Cardiac fibroblast (primary cell): ENCODE measurements around the gene CAPN15.

Source experiments
- DNase-seq, 2 donors: peaks; one replicate each; pipeline versions ENCODE4 v3.0.0 to v3.0.0-alpha.2; 2010; ENCODE audit warnings: low read depth in 2 of 2
- H3K4me3 ChIP-seq, 2 donors: replicated peaks in 1 of 2; 1 replicate in 1 of 2; 2 replicates in 1 of 2; pipeline ENCODE4 v1.5.1; 2011; ENCODE audit warnings: low read depth in 2 of 2, low read length in 2 of 2, mild to moderate bottlenecking in 2 of 2, moderate library complexity in 1 of 2
- TF ChIP-seq, protein P1 (sequence below): IDR thresholded peaks from one replicate; pipeline ENCODE4 v1.5.1; 2011; ENCODE audit warnings: low read depth, mild to moderate bottlenecking, low read length, inconsistent platforms

Gene CAPN15

DNA sequence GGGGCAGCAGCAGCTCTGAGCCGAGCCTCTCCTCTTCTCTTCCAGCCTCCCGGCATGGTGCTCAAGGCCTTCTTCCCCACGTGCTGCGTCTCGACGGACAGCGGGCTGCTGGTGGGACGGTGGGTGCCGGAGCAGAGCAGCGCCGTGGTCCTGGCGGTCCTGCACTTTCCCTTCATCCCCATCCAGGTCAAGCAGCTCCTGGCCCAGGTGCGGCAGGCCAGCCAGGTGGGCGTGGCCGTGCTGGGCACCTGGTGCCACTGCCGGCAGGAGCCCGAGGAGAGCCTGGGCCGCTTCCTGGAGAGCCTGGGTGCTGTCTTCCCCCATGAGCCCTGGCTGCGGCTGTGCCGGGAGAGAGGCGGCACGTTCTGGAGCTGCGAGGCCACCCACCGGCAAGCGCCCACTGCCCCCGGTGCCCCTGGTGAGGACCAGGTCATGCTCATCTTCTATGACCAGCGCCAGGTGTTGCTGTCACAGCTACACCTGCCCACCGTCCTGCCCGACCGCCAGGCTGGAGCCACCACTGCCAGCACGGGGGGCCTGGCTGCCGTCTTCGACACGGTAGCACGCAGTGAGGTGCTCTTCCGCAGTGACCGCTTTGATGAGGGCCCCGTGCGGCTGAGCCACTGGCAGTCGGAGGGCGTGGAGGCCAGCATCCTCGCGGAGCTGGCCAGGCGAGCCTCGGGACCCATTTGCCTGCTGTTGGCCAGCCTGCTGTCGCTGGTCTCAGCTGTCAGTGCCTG, 46.7 kb downstream of the CAPN15 start:
- H3K4me3 ChIP-seq, result no peak overlapping the region
- DNase-seq, result no peak
- TF ChIP-seq, protein P1, sequence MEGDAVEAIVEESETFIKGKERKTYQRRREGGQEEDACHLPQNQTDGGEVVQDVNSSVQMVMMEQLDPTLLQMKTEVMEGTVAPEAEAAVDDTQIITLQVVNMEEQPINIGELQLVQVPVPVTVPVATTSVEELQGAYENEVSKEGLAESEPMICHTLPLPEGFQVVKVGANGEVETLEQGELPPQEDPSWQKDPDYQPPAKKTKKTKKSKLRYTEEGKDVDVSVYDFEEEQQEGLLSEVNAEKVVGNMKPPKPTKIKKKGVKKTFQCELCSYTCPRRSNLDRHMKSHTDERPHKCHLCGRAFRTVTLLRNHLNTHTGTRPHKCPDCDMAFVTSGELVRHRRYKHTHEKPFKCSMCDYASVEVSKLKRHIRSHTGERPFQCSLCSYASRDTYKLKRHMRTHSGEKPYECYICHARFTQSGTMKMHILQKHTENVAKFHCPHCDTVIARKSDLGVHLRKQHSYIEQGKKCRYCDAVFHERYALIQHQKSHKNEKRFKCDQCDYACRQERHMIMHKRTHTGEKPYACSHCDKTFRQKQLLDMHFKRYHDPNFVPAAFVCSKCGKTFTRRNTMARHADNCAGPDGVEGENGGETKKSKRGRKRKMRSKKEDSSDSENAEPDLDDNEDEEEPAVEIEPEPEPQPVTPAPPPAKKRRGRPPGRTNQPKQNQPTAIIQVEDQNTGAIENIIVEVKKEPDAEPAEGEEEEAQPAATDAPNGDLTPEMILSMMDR, result no peak

DNA sequence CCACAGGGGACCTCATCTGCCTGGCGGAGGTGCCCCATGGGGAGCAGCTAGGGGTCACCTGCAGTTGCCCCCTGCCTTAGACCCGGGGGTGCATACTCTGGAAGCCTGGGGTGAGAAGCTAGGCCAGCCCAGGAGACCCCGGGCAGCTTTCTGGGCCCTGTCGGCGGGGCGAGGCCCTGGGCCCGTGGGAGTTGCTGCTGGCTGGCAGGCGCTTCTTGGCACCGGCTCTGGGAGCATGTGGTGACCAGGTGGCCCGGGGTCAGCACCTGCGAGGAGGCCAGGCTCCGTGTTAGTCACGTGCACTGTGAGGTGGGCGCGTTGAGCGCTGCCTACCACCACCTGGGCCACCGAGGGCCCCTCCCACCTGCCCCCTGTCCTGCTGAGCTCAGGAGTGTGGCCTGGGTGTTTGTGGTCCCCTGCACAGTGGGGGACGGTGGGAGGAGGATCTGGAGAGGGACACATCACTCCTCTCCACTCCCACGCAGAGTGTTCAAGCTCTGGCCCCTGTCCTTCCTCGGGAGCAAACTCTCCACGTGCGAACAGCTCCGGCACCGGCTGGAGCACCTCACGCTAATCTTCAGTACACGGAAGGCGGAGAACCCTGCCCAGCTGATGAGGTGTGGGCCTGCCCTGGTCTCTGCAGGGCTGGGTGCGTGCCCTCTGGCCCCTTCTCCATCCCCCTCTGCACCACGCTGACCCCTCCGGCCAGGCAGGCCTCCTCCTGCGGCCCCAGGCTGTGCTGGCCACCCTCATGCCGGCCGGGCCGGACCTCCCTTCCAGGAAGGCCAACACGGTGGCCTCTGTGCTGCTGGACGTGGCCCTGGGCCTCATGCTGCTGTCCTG, 48.1 kb downstream of the CAPN15 start:
- TF ChIP-seq, protein P1, result no peak
- DNase-seq, result no peak
- no peak overlapping the region for H3K4me3 ChIP-seq

DNA sequence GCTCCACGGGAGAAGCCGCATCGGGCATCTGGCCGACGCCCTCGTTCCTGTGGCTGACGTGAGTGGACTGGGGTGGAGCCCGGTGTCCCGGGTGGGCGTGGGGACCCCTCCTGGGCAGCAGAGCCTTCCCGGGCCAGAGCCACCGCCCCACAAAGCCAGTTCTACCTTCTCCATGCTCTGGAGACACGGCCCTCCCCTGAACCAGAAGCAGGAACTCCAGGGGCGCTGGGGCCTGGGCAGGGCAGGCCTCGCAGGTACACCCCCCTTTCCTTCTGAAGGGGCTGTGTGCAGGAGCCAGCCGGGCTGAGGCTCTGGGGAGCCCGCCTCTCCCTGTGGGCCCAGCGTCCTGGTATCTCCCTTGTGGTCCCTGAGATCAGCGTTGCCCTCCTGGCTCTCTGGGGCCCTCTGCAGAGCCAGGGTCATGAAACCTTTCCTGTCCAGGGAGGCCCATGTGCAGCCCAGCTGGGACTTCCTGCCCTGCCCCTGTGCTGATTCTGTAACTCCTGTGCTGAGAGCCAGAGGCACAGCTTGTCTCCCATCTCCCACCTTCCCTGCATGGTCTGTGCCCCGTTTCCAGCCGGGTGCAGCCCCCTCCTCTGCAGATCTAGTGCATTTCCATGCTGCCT, 48.8 kb downstream of the CAPN15 start:
- TF ChIP-seq, protein P1, result no peak
- H3K4me3 ChIP-seq, result no peak overlapping the region
- DNase-seq, result no peak

DNA sequence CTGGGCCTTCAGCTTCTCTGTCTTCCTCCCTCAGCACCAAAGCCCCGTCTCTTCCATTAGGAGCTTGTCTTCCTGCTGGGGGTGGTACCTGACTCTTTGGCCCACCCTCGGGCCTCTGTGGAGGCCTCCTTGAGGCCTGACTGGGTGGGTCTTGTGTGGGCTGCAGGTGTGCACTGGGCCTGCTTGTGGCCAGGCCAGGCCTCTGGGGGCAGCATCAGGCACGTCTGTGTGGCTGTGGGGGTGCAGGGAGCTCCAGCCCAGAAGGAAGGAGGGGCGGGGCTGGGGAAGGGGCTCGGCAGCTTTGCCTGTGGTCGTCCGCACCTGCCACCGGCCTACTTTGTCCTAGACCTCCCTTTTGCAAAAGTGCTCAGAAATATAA, 49.3 kb downstream of the CAPN15 start:
- no peak overlapping the region for H3K4me3 ChIP-seq
- DNase-seq, result no peak
- TF ChIP-seq, protein P1, result no peak

DNA sequence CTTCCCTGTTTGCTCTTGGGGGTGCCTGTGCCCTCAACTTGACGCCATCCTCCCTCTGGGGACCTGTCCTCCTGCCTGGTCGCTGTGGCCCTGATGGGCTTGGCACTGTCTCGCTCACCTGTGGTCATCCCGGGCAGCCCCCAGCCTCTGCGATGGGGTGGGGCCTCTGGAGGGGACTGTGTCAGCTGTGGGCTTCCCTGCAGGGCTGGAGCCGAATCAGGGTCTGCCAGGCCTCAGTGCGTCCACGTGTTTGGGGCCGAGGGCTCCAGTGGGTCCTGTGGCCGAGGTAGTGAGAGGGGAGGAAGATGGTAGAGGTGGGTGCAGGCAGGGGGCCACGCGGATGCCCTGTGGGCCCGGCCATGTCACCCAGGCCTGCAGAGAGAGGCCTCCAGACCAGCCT, 50.3 kb downstream of the CAPN15 start:
- TF ChIP-seq, protein P1, result no peak
- no peak for DNase-seq

DNA sequence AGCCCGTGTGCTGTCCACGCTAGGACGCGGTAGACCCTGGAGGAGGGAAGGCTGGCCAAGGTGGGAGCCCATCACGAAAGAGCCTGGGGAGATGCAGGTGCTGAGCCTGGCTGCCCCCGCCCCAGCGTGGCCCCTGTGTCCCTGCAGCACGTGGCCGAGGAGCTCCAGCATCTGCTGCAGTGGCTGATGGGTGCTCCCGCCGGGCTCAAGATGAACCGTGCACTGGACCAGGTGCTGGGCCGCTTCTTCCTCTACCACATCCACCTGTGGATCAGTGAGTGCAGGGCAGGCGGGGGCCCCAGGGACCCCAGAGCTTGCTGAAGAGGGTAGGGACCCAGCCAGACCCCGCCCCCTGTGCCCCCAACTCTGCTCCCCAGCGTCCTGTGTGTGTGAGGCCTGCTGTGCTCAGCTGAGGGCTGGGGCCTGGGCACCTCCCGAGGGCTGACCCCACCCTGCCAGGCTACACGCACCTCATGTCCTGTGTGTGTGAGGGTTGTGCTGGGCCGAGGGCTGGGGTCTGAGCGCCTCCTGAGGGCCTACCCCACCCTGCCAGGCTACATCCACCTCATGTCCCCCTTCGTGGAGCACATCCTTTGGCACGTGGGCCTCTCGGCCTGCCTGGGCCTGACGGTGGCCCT, 50.8 kb downstream of the CAPN15 start:
- TF ChIP-seq, protein P1, result no peak
- H3K4me3 ChIP-seq, result no peak overlapping the region
- no peak for DNase-seq

More for the DNA sequence above, 50.3 kb downstream of the CAPN15 start:
- no peak overlapping the region for H3K4me3 ChIP-seq
